Liver (tissue), 9 donors: ENCODE measurements around the gene ABHD12B. TPM values are rescaled to one million over a fixed set of nuclear protein-coding genes. Genes with fewer than 3 reads are reported as not detected.
"Not testable (repeated sequence)": the region's sequence is repeated elsewhere in the genome, so short reads cannot be mapped to it uniquely, and the experiment has no call there.

ENCODE experiments used
- DNase-seq: peaks from one replicate; pipeline ENCODE4 v3.0.0-alpha.2; 2017; ENCODE audit warnings: low spot score
- H3K27ac ChIP-seq, 2 donors: one replicate each; pipeline ENCODE4 v1.7.0; 2013; ENCODE audit warnings: inconsistent platforms in 2 of 2, low read length in 2 of 2, control low read depth in 1 of 2, low read depth in 1 of 2, mild to moderate bottlenecking in 1 of 2
- H3K27me3 ChIP-seq, 4 donors: one replicate each; pipeline versions ENCODE4 v1.6.1 to v1.7.0; 2013; ENCODE audit warnings: low read length in 3 of 4, inconsistent platforms in 1 of 4, mild to moderate bottlenecking in 1 of 4, moderate library complexity in 1 of 4; ENCODE audit not compliant: control insufficient read depth in 4 of 4, insufficient read depth in 4 of 4
- H3K36me3 ChIP-seq, 4 donors: one replicate each; pipeline versions ENCODE4 v1.6.1 to v1.7.0; 2013; ENCODE audit warnings: low read length in 3 of 4, mild to moderate bottlenecking in 3 of 4, low read depth in 1 of 4, moderate library complexity in 1 of 4; ENCODE audit not compliant: control insufficient read depth in 4 of 4, insufficient read depth in 3 of 4
- H3K4me1 ChIP-seq, 4 donors: one replicate each; pipeline versions ENCODE4 v1.6.1 to v1.7.0; 2013; ENCODE audit warnings: low read length in 3 of 4, mild to moderate bottlenecking in 3 of 4, moderate library complexity in 1 of 4; ENCODE audit not compliant: control insufficient read depth in 4 of 4, insufficient read depth in 4 of 4
- H3K4me3 ChIP-seq, 3 donors: one replicate each; pipeline versions ENCODE4 v1.6.1 to v1.7.0; 2013; ENCODE audit warnings: low read length in 3 of 3, control low read depth in 1 of 3, low read depth in 1 of 3, mild to moderate bottlenecking in 1 of 3
- H3K9ac ChIP-seq, 2 donors: one replicate each; pipeline ENCODE4 v1.7.0; 2013; ENCODE audit warnings: low read length in 2 of 2, mild to moderate bottlenecking in 2 of 2, moderate library complexity in 2 of 2, control low read depth in 1 of 2, low read depth in 1 of 2
- H3K9me3 ChIP-seq, 4 donors: one replicate each; pipeline versions ENCODE4 v1.6.1 to v1.7.0; 2013; ENCODE audit warnings: low read length in 3 of 4; ENCODE audit not compliant: control insufficient read depth in 4 of 4
- EGR1 ChIP-seq, 2 donors: IDR thresholded peaks; 2 replicates each; pipeline ENCODE4 v1.6.1; 2016 to 2018; ENCODE audit warnings: antibody characterized with exemption in 2 of 2, low read depth in 2 of 2
- FOXA1 ChIP-seq: IDR thresholded peaks from 2 replicates; pipeline ENCODE4 v1.6.1; 2016; ENCODE audit warnings: antibody characterized with exemption
- FOXA2 ChIP-seq: IDR thresholded peaks from 2 replicates; pipeline ENCODE4 v1.6.1; 2016; ENCODE audit warnings: antibody characterized with exemption
- GABPA ChIP-seq, 2 donors: IDR thresholded peaks in 1 of 2; conservative IDR thresholded peaks in 1 of 2; 2 replicates each; pipeline ENCODE4 v1.6.1; 2016; ENCODE audit warnings: antibody characterized with exemption in 2 of 2, mild to moderate bottlenecking in 1 of 2, moderate library complexity in 1 of 2
- HNF4A ChIP-seq, 2 donors: conservative IDR thresholded peaks; 2 replicates each; pipeline ENCODE4 v1.6.1; 2016; ENCODE audit warnings: antibody characterized with exemption in 2 of 2, mild to moderate bottlenecking in 2 of 2
- HNF4G ChIP-seq: IDR thresholded peaks from 2 replicates; pipeline ENCODE4 v1.6.1; 2016; ENCODE audit warnings: antibody characterized with exemption
- JUND ChIP-seq, 2 donors: IDR thresholded peaks; 2 replicates each; pipeline ENCODE4 v1.6.1; 2016; ENCODE audit warnings: antibody characterized with exemption in 2 of 2
- NR2F2 ChIP-seq: IDR thresholded peaks from 2 replicates; pipeline ENCODE4 v1.6.1; 2016; ENCODE audit warnings: antibody characterized with exemption
- RAD21 ChIP-seq, 2 donors: IDR thresholded peaks; 2 replicates each; pipeline ENCODE4 v1.6.1; 2016; ENCODE audit warnings: antibody characterized with exemption in 2 of 2, mild to moderate bottlenecking in 2 of 2
- RXRA ChIP-seq, 2 donors: IDR thresholded peaks; 2 replicates each; pipeline ENCODE4 v1.6.1; 2017 to 2018; ENCODE audit warnings: antibody characterized with exemption in 2 of 2, mild to moderate bottlenecking in 1 of 2
- SP1 ChIP-seq: IDR thresholded peaks from 2 replicates; pipeline ENCODE4 v1.6.1; 2018; ENCODE audit warnings: antibody characterized with exemption, mild to moderate bottlenecking
- TAF1 ChIP-seq: conservative IDR thresholded peaks from 2 replicates; pipeline ENCODE4 v1.6.1; 2016; ENCODE audit warnings: antibody characterized with exemption, mild to moderate bottlenecking
- YY1 ChIP-seq: IDR thresholded peaks from 2 replicates; pipeline ENCODE4 v1.6.1; 2016; ENCODE audit warnings: antibody characterized with exemption, mild to moderate bottlenecking
- WGBS: extraction: QIAGEN DNeasy Blood & Tissue Kit; methylation state at CpG from one replicate; pipeline ENCODE4 v1.1.7; 2013; 5-methylcytosine and 5-hydroxymethylcytosine counted together
- polyA plus RNA-seq, 2 donors: library from polyadenylated mRNA; stranded (reverse) in 1 of 2; unstranded in 1 of 2; fragments of 200-250 nt in 1 of 2; fragments of >200 nt in 1 of 2; fragmentation: Nextera tagmentation in 1 of 2; extraction: Ambion mirVana in 1 of 2; gene quantifications; one replicate each; pipeline versions ENCODE4 v1.2.1 to v1.2.3, GENCODE V29; 2013 to 2015
- total RNA-seq, 2 donors: library from RNA; depleted of rRNA; stranded (reverse); fragments of >200 nt; gene quantifications; one replicate each; pipeline ENCODE4 v1.2.3, GENCODE V29; 2014
- TF ChIP-seq, protein P1 (sequence below): IDR thresholded peaks from 2 replicates; pipeline ENCODE4 v1.6.1; 2016; ENCODE audit warnings: antibody characterized with exemption
- TF ChIP-seq, protein P2 (sequence below): IDR thresholded peaks from 2 replicates; pipeline ENCODE4 v1.6.1; 2016; ENCODE audit warnings: antibody characterized with exemption
- TF ChIP-seq, protein P3 (sequence below): fragments of 150-350 bp; IDR thresholded peaks from 2 replicates; pipeline ENCODE4 v1.5.1; 2017; ENCODE audit warnings: improper control_type of control experiment, low read depth, low read length; ENCODE audit not compliant: missing input control
- TF ChIP-seq, protein P4 (sequence below): IDR thresholded peaks from 2 replicates; pipeline ENCODE4 v1.6.1; 2016; ENCODE audit warnings: antibody characterized with exemption, mild to moderate bottlenecking
- TF ChIP-seq, protein P5 (sequence below): IDR thresholded peaks from 2 replicates; pipeline ENCODE4 v1.6.1; 2016; ENCODE audit warnings: antibody characterized with exemption
- donor health status: healthy.
- donor health status: healthy.
- donor health status: healthy.
- donor health status: healthy.
- donor health status: healthy.

ABHD12B gene
- total and polyA plus RNA-seq, 4 donors, result 0.09 to 0.58 TPM; not detected in 2

DNA sequence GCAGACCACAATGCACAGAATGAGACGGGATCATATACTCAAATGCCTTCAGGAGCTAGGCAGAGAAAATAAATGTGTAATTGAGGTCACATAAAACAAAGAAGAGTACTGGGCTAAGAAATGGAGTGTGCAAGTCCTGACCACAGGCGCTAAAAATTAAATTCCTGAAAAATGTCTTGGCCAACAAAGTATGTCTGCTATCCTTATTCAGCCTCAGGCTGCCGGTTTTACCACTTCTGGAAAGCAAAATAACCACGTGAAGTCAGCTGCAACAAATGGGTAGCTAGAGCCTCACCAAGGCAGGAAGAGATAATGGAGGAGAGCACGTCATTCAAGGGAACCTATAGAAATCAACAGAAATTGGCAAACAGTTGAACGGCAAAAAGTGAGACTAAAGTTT is 69.3 kb downstream of the ABHD12B start:
- TF ChIP-seq, protein P1, sequence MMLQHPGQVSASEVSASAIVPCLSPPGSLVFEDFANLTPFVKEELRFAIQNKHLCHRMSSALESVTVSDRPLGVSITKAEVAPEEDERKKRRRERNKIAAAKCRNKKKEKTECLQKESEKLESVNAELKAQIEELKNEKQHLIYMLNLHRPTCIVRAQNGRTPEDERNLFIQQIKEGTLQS, result no peak
- TF ChIP-seq, protein P2, sequence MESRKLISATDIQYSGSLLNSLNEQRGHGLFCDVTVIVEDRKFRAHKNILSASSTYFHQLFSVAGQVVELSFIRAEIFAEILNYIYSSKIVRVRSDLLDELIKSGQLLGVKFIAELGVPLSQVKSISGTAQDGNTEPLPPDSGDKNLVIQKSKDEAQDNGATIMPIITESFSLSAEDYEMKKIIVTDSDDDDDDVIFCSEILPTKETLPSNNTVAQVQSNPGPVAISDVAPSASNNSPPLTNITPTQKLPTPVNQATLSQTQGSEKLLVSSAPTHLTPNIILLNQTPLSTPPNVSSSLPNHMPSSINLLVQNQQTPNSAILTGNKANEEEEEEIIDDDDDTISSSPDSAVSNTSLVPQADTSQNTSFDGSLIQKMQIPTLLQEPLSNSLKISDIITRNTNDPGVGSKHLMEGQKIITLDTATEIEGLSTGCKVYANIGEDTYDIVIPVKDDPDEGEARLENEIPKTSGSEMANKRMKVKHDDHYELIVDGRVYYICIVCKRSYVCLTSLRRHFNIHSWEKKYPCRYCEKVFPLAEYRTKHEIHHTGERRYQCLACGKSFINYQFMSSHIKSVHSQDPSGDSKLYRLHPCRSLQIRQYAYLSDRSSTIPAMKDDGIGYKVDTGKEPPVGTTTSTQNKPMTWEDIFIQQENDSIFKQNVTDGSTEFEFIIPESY, result no peak
- no peak for TF ChIP-seq HNF4G
- TF ChIP-seq RAD21 (IDR thresholded peaks at IDR 0.05), result no peak
- TF ChIP-seq NR2F2, result no peak
- TF ChIP-seq, protein P3, sequence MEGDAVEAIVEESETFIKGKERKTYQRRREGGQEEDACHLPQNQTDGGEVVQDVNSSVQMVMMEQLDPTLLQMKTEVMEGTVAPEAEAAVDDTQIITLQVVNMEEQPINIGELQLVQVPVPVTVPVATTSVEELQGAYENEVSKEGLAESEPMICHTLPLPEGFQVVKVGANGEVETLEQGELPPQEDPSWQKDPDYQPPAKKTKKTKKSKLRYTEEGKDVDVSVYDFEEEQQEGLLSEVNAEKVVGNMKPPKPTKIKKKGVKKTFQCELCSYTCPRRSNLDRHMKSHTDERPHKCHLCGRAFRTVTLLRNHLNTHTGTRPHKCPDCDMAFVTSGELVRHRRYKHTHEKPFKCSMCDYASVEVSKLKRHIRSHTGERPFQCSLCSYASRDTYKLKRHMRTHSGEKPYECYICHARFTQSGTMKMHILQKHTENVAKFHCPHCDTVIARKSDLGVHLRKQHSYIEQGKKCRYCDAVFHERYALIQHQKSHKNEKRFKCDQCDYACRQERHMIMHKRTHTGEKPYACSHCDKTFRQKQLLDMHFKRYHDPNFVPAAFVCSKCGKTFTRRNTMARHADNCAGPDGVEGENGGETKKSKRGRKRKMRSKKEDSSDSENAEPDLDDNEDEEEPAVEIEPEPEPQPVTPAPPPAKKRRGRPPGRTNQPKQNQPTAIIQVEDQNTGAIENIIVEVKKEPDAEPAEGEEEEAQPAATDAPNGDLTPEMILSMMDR, result no peak
- no peak for TF ChIP-seq YY1
- no peak for TF ChIP-seq FOXA2
- TF ChIP-seq, protein P4, sequence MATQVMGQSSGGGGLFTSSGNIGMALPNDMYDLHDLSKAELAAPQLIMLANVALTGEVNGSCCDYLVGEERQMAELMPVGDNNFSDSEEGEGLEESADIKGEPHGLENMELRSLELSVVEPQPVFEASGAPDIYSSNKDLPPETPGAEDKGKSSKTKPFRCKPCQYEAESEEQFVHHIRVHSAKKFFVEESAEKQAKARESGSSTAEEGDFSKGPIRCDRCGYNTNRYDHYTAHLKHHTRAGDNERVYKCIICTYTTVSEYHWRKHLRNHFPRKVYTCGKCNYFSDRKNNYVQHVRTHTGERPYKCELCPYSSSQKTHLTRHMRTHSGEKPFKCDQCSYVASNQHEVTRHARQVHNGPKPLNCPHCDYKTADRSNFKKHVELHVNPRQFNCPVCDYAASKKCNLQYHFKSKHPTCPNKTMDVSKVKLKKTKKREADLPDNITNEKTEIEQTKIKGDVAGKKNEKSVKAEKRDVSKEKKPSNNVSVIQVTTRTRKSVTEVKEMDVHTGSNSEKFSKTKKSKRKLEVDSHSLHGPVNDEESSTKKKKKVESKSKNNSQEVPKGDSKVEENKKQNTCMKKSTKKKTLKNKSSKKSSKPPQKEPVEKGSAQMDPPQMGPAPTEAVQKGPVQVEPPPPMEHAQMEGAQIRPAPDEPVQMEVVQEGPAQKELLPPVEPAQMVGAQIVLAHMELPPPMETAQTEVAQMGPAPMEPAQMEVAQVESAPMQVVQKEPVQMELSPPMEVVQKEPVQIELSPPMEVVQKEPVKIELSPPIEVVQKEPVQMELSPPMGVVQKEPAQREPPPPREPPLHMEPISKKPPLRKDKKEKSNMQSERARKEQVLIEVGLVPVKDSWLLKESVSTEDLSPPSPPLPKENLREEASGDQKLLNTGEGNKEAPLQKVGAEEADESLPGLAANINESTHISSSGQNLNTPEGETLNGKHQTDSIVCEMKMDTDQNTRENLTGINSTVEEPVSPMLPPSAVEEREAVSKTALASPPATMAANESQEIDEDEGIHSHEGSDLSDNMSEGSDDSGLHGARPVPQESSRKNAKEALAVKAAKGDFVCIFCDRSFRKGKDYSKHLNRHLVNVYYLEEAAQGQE, result no peak
- TF ChIP-seq GABPA (IDR thresholded peaks at IDR 0.05 in 1 of 2, conservative IDR thresholded peaks at IDR 0.05 in 1 of 2), result no peak
- TF ChIP-seq EGR1 (IDR thresholded peaks at IDR 0.05; ENCODE audit: low read depth in 2 of 2), result no peak
- TF ChIP-seq SP1, result no peak
- TF ChIP-seq JUND (IDR thresholded peaks at IDR 0.05), result no peak
- no peak for TF ChIP-seq HNF4A (conservative IDR thresholded peaks at IDR 0.05)
- no peak for TF ChIP-seq FOXA1
- no peak for TF ChIP-seq TAF1
- TF ChIP-seq, protein P5, sequence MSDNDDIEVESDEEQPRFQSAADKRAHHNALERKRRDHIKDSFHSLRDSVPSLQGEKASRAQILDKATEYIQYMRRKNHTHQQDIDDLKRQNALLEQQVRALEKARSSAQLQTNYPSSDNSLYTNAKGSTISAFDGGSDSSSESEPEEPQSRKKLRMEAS, result no peak
- TF ChIP-seq RXRA (IDR thresholded peaks at IDR 0.05), result no peak
- 90% methylated on average over 6 of the region's 6 CpGs for WGBS
- H3K4me3 ChIP-seq, result no peak overlapping the region
- peak overlapping the region in 1 of 2 donors; percentile 29 for H3K27ac ChIP-seq
- no peaks in the 10 kb centered on the region for H3K9me3 ChIP-seq
- H3K27me3 ChIP-seq, result no peaks in the 10 kb centered on the region
- H3K36me3 ChIP-seq, result peaks cover 0 to 11% (median 2%) of the 10 kb centered on the region in 4 donors
- DNase-seq, result no peak
- H3K4me1 ChIP-seq, result peaks cover 14 to 60% (median 53%) of the 10 kb centered on the region in 4 donors
- no peak overlapping the region for H3K9ac ChIP-seq

DNA sequence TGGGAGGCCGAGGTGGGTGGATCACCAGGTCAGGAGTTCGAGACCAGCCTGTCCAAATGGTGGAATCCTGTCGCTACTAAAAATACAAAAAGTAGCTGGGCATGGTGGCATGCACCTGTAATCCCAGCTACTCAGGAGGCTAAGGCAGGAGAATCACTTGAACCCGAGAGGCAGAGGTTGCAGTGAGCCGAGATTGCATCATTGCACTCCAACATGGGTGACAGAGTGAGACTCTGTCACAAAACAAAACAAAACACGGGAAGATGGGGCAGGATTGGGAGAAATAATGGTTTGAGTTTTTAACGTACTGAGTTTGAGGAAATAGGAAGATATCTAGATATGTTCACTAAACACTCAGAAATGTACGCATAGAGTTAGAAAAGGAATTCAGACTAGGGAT is 69.8 kb downstream of the ABHD12B start:
- H3K4me3 ChIP-seq, H3K9me3 ChIP-seq, H3K9ac ChIP-seq, H3K27me3 ChIP-seq, H3K27ac ChIP-seq, DNase-seq: not testable (repeated sequence)
- H3K36me3 ChIP-seq, result peaks cover 0 to 11% (median 2%) of the 10 kb centered on the region in 4 donors
- 89% methylated on average over 8 of the region's 8 CpGs for WGBS
- peaks cover 11 to 58% (median 48%) of the 10 kb centered on the region in 4 donors for H3K4me1 ChIP-seq
